GM19372 (cell line): ENCODE results near the gene TPK1.

Experiments
- ATAC-seq: cut with Tn5 transposase; IDR thresholded peaks from one replicate; pipeline ENCODE4 v1.9.1; 2021; ENCODE audit warnings: mild to moderate bottlenecking, low read depth, moderate library complexity; ENCODE audit not compliant: unreplicated experiment

Gene TPK1

DNA sequence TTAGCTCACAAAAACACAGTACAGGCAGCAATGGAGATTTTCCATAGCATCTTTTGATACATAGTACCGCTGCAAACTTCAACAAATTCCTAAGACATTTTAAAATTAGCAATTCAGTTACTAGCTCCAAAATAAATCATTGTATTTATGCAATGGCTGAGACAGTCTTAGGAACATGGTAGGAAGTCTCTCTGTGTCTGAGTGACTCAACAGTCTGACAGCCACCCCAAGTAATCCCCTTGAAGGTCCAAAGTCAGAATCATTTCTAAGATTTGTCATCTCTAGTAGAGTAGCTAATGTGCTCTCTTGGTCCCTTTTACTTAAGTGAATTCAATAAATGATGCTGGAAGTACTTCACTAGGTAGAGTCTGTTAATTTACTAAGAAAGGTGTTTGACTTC is 338.6 kb downstream of the TPK1 start:
- no peak for ATAC-seq

DNA sequence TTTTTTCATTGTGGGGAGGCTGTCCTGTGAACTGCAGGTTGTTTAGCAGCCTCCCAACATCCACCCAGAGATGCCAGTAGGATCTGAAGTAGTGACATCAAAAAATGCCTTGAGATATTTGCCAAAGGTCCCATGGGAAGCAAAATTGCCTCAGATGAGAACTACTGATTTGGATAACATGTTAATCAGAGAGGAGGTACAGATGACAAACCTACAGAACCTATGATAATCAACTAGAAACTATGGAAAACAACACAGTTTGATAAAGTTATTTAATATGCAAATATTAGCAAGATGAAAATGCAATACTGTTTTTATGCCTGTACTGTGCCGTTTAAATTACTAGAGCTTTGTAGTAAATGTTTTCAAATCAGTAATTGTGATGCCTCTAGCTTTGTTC is 341.5 kb downstream of the TPK1 start:
- no peak for ATAC-seq

DNA sequence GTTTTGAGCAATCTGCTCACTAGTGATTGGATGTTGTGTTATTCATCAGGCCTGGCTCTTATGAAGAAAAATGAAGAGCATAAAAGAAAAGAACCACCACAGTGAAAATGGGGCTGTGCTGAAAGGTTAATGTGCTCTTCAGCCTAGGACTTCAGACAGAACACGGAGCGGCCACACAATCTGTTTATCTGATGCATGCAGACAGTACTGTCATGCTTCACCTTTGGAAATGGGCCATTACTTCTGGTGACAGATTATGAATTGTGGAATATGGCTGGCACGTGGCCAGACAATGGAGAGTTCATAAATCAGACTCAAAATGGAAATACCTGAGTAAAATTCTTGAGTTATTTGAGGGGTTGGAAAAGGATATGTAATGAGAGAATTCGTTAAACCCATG is 346.3 kb downstream of the TPK1 start:
- ATAC-seq, result no peak

DNA sequence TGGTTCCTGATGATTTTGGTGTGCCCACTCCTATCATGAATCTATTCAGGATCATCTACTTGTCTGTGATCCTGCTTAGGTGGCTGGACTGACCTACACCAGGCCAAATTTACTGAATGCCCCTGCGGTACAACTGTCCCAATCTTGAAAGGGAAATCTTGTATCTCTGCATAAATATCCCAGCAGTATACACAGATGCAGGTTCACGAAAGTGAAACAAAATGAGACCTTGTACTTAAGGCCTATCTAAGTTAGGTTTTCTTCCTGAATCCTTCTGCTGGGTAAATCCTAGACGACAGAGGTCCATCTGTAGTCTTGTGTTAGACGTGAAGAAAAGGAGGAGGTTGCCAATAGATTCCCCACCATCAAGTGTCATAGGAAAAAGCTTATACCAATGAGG is 346.9 kb downstream of the TPK1 start:
- no peak for ATAC-seq

DNA sequence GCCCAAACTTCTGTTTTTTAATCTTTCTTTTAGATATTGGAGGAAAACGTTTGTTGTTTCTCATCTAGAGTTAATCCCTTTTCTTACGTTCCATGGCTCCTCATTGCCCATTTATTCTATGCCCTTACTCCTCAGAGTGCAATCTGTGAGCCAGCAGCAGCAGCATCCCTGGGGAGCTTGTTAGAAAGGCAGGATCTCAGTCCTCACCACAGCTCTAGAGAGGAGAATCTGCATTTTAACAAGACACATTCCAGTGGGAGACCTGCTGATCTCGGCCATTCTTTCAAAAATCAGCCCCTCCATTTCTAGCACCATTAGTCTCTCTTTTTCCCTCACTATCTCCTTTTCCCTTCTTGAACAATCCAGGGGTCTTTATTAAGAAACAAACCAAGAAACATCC is 348.0 kb downstream of the TPK1 start:
- no peak for ATAC-seq

DNA sequence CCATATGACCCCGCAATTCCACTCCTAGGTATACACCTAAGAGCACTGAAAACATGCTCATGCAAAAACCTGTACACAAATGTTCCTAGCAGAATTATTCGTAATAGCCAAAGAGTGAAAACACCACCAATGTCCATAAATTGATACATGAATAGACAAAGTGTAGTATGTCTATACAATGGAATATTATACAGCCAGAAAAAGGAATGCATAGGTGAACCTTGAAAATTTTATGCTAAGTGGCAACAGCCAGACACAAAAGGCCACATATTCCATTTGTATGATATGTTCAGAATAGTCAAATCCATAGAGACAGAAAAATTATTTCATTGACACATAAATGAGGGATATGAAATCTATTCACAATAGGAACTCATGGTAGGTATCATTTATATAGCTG is 351.4 kb downstream of the TPK1 start:
- ATAC-seq, result no peak

DNA sequence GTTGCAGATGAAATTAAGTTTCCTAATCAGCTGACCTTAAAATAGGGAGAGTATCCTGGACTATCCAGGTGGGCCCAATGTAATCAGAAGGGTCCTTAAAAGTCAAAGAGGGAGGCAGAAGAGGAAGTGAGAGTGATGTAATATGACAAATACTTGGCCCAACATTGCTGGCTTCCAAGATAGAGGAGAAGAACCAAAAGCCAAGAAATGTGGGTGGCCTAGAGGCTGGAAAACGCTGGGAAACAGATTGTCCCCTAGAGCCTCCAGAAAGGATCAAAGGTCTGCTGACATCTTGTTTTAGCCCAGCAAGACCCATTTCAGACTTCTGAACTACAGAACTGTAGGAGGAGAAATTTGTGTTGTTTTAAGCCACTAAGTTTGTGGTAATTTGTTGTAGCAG is 352.7 kb downstream of the TPK1 start:
- ATAC-seq, result no peak

DNA sequence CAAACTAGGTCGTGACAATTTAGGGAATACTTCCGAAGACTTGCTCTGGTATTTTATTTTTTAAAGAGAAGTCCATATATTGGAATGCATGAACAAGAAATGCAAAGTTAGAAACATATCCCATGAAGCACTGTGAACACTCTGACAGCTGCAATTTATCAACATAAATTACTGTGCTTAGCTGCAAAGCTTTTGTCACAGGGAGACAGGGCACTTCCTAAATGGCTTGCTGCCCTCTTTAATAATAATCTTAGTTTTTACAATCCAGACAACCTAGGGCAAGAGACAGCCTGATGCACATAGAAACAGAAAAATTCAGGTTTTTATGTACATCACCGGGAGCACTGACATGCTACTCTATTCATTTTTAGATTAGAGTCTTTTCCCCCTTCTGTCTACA is 354.0 kb downstream of the TPK1 start:
- no peak for ATAC-seq

DNA sequence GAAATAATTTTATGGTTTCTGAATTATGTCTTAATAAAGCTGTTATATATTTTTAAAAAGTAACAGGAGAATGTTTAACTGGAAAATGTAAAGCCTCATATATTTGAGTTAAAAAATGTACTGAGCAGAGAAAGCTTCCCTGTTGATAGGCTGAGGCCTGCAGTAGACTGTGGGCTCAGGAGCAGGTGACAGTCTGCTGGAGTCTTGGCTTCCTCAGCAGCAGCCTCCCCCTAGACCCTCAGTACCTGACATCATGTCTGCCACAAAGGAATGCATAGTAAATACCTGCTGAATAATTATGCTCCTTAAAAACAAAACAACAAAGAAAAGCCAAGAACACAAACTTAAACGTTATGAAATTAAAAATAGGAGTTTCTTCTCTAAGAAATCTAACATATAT is 358.5 kb downstream of the TPK1 start:
- ATAC-seq, result no peak

DNA sequence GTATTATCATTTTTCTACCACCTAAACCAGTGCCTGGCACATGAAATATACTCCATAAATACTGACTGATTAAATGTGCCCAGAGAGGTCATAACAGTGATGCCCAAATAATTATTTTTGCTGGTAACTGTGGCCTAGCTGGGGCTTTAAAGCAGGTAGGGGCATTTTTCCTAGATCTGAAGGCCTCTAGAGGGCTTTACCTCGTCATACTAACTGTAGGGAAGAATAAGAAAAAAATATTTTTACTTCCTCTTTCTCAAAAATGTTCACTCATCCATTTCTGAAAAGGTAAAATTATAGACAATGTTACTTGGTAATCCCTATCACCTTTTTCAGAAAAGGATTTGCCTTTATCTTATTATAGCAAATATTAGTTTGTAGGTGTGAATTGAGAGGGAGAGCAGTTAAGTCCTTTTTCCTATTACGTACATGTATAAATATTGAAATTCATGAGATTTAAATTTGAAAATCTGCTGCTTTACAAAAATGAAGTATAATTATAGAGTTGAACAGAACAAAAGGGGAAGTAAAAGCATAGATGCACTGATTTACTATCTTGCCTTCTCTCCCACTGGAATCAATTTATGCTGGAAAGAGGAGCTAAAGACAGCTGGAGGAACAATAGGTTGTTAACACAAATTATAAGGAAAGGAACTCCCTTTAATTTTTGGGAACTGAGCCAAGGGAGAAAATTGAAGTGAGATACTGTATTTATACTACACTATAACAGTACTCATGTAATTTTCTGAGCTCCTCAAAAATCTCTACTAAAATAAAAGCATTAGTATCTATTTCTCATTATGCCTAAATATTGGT is 360.8 kb downstream of the TPK1 start:
- ATAC-seq, result no peak

DNA sequence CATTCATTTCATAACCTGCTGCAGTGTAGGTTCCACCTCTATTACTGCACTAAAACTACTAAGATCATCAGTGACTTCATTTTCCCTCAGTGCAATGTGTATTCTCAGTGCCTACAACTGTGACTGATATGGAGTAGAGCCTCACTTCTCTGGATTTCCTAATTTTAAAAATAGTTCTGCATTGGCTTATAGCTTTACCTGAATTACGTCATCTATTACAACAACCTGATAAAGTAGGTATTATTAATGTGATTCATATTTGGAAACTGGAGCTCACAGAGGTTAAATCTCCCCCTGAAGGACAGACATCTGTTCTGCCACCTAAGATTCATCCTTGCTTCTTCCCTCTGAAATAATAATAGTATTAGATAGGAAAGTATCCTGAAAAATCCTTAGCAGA is 361.5 kb downstream of the TPK1 start:
- ATAC-seq, result no peak

DNA sequence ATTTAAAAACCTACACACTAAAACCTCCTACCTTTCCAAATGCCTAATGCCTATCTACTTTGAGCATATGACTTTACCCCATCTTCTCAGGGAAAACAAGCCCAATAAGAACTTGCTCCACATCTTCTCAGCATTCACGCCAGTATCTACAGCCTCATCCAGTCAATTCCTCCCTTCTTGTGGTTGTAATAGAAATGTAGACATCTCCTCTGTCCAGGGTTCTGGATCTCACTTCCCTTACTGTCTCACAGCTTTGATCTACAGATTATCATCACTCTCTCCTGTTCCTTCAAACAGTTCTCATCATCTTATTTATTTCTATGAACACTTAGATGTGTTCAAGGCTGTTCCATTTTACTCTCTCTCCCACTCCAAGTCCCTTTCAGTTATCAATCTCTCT is 361.9 kb downstream of the TPK1 start:
- ATAC-seq, result no peak

DNA sequence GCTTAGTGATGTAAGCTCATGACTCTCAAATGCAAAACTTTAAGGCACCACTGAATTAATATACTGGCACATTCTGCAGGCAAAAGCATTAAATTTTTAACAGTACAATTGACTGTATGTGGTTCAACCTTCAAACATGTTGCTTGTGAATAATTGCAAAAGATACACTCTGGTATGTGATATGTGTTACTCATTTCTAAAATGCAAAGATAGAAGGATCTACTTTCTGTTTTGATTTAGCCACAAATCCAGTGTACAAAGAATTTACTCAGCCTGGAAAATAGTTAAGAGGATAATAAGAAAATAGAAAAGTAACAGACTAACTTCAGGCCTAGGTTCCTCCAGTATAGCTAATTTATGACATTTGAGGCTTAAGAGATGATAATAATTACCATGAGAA is 365.8 kb downstream of the TPK1 start:
- ATAC-seq, result no peak

DNA sequence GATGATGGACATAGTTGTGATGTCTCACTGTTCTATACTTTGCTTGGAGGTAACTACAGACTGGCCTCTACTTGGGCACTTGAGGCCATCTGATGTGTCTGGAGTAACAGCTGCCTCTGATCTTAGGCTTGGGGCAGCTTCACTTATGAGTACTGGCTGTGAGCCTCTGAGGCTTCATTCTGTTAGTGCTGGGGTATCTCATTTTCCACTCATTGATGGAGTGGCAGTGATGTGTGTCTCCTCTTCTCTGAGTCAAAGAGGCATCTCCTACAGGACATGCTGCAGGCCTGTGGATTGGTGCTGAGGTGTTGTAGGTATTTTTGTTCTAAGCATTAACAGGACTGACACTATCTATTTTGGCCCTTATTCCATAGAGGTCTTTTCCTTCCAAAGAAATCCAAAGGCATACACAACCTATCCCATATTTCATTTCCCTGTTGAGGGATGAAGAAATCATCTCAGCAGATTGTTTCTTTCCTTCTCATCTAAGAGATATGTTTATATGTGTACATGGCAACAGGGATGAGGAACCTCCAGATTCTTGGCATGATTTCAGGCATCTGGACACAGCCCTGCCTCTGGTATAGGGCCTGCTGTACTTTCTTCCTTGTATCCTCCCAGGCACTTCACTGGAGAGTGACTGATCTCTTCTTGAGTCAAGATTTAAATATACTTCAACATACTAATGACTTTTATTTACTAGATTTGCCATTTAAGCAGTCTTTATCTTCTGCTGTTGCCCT is 366.7 kb downstream of the TPK1 start:
- no peak for ATAC-seq

DNA sequence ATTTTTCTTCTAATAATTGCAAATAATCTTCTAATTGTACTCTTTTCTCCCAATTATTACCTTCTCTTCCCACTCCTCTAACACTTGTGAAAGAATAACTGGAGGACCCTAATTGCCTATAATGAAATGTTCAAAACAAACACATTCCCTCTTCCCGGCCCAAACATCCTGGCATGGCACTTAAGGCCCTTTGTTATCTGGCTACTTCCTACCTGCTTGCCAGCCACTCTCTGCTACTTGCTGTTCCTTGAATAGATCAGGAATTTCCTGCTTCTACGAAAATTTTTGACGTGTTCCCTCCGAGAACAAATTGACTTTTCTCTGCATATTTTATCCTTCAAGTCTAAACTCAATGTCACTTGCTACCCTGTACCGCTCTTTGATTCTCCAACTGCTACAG is 376.2 kb downstream of the TPK1 start:
- no peak for ATAC-seq

DNA sequence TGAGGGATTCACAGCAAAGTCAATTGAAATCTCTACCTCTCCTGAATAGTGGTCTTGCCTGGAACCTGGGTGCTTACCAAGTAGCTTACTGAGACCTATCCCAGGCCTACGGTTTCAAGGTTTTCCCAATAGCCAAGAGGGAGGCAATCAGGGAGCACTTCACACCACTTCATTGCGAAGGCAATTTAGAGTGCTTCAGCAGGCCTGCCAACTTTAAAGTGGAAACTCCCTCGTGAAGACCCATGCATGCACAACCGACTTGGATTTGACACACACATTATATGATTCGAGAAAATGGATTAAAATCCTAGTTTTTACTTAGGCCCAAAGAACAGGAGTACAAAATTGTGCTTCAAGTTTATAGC is 380.8 kb downstream of the TPK1 start:
- ATAC-seq, result no peak

DNA sequence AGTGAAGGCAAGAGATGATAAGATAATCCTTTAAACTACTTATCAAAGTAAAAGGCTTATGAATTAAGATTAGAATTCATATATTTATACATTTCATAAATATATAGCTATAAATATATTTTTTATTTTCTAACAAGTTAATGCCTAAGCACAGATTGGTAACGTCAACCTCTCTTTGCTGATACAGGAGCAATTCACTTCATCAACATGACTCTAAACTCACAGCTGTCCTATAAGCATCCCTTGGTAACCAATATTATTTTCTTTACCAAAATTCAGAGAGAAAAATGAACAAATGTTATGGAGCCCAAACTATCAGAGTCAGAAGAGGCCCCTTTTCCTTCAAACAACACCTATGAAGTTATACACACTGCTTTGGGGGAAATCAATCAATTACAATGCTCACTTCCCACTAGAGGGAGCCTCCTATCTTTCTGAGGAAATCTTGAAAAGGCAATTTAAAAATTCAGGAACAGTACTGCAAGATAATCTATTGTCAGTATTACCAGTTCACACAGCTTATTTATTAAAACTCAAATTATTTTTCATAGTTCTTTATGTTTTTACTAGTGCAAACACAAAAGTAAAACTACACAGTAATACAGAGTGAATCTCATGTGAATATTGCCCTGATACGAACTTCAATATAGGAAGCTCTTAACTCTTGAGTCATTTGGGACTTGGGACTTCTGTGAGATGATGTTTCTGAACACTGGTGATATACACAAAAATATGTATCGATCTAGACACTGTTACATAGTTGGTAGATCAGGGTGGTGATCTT is 381.4 kb downstream of the TPK1 start:
- no peak for ATAC-seq

DNA sequence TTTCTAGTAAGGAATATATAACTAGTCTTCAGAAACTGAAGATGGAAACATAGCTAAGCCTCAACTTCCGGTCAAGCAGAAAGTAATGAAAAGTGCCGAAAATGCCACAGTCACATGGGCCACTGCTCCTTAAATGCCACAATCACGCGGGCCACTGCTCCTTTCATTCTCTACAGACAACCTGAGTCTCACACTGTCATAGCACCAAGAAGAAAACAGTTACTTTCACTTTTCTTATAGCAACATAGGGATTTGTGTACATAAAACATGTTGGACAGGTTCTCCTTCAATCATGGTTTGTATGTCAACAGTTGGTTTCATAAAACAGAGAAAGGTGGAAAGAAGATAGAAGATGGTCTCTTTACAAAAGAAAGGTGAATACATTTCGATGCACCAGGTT is 383.8 kb downstream of the TPK1 start:
- no peak for ATAC-seq

DNA sequence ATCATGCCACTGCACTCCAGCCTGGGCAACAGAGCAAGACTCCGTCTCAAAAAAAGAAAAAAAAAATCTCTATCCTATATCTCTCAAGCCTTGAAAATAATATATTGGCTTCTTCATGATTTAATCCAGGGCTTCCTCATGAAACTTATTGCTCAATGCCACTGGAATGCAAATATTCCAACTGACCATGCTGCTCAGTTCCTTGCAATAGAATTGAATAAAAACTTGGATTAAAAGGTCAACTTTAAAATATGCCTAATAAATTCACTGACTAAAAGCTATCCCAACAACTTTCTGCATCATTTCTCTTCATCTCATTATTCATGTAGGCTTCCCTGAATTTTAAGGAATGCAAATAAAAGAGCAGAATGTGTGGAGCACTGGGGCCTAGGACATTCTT is 390.3 kb downstream of the TPK1 start:
- no peak for ATAC-seq

DNA sequence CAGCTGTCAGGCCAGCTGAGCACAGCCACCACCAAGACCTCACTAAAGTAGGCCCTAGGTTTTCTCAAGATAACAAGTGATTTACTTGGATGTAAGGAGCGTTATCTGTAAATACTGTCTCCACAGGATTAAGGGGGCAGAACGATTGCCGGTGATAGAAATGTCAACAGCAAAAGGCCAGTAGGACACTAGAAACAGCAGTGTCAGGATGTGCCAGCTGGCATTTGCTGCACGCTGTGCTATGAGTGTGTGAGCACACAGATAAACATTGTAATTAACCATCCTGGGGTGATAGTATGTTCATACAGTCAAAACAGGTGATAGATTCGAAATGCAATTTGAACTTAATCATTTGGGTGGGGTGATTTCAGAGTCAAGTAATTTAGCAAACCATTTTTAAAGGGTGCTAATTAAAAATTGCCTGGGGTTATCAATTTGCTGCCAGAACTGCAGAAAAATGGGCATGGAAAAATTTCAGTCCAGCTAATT is 396.1 kb downstream of the TPK1 start:
- no peak for ATAC-seq

DNA sequence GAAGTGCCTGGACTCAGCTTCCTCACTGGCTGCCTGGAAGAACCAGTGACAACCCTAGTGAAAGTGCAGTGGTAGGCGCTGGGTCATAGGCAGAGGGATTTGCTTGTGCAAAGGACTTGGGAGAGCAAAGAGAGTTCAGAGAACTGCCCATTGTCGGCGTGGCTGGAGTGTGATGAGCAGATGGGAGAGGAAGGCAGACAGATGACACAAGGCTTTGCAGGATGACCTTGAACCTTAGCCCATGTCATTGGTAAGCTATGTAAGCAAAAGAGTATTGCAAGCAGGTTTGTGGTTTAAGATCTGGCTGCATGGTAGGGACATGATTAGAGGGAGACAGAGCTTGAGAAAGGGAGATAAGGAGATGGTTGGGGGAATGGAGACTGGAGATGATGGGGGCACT is 397.1 kb downstream of the TPK1 start:
- no peak for ATAC-seq
